ELR (cell line): ENCODE measurements around the gene KIF21B.
A peak's percentile ranks its signal among the peaks of the same experiment; 100 is the strongest.

Source experiments
- DNase-seq: peaks from one replicate; pipeline ENCODE4 v3.0.0-alpha.2; 2015; ENCODE audit warnings: low read depth

Gene KIF21B

GRCh38 chr1:201042779-201043461 is 19.4 kb upstream of the KIF21B start:
- DNase-seq = peak; percentile 74

- no peak for DNase-seq
These were observed 17.5 kb upstream of the KIF21B start for GRCh38 chr1:201041011-201041410.

- DNase-seq = no peak
These were observed 16.4 kb upstream of the KIF21B start for GRCh38 chr1:201039876-201040275.

- DNase-seq = no peak
These were observed 15.9 kb upstream of the KIF21B start for GRCh38 chr1:201039418-201039817.

DNA sequence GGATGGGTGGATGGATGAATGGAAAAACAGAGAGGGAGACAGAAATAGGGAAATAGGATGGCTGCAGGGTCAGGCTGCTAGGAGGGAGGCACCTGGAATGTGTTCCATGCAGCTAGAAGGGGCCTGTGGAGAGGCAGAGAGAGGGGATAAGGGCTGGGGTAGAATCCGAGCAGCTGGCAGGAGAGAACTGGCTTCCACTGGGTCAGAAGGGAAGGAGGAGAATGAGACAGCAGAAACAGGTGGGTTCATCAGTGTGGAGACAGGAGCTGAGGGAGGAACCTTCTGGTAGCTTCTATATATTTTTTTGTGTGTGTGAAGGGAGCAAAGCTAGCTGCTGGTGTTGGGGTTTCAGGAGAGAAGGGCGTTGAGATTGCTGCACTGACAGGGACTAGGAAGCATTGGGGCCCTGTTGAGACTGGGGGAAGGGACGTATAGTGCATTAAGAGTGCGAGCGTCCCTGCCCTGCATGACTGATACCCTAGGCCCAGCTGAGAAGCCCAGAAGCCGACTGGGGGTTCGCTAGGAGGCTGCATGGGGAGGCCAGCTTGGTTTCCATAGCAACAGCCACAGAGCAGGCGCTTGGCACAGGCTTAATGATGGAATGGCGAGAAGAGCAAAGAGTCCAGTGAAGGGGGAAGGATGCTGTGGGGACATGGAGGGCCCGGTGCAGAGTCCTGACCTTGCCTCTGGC is 14.8 kb upstream of the KIF21B start:
- no peak for DNase-seq

DNA sequence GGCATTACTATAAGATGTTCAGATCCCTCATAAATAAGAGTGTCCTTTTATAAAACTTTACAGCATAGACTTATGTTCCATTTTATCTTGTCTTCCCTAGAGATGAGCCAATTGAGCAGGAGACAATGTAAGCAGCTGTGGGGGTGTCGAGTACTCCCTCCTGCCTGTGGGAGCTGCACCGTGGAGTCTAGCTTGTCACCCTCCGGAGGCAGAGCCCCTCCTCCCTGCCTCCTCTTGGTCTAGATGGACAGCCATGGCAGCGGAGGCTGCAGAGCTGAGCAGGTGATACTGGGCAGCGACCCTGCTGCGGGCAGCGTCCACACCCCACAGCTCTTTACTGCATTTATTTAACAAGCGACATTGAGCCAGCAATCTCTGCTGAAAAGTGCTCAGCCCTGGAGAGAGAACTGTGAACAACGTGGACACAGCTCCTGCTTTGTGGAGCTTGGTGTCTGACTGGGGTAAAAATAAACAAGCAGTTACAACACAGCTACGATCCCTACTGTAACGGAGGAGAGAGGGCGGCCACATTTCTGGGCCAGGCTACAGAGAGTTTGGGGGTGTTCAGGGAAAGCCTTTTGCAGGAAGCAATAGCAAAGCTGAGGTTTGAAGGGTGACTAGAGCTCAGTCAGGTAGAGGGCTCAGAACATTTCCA is 12.8 kb upstream of the KIF21B start:
- DNase-seq = no peak

DNA sequence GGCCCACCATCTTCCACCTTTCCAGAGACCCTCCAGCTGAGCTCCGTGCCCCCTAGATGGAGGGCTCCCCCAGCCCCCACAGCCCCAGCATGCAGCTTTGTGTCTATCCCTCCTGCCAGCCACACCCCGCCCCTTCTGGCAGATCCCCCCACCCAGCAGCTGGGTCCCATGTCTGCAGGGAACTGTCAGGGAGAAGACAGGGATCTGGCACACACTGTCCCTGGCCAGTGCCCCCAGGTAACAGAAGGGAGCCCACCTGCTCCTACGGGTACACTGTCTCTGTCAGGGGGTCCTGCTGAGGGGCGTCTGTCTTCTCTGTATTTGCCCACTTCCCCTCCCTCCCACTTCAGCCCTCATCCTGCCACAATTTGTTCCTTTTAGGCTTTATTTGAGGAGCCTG is 11.2 kb upstream of the KIF21B start:
- DNase-seq = no peak

DNA sequence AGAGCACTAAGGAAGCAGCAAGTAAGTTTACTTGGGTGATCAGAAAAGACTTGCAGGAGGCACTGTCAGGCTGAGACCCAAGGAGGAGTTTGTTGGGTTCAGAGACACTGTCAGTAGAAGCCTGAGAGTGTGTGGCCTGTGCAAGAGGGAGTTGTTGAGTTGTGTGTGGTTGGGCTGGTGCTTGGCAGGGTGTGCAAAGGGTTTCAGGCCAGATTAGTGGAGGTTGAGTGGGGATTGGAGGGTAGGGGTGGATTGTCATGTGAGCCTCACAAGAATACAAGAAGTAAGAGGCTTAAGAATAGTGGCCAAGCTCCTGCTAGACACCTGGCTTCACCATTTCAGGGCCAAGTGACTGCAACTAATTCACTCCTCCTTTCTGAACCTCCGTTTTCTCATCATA is 8.9 kb upstream of the KIF21B start:
- no peak for DNase-seq

GRCh38 chr1:201028461-201028889 is 5.0 kb upstream of the KIF21B start:
- no peak for DNase-seq

GRCh38 chr1:201026836-201027235 is 3.3 kb upstream of the KIF21B start:
- DNase-seq = no peak

GRCh38 chr1:201026234-201026633 is 2.7 kb upstream of the KIF21B start:
- DNase-seq = peak; percentile 23

DNA sequence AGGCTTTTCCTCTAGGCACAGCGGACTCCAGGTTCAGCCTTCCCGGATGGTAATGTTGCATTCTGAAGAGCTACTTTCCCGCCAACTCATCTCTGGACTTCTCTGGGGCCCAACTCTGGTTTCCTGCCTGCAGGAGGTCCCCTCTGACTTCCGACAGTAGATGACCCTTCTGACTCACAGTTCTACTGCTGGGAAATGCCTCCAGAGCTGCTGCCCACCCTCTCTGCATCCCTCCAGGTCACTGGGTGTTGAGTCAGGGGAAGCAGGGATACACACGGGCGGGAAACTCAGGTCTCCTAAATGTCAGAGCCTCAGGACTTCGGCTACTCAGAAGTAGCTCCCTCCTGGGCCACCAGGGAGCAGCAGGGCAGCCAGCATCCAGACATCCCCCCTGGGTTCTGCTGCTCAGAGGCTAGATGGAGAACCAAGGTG is 2.1 kb upstream of the KIF21B start:
- DNase-seq = peak; percentile 91

DNA sequence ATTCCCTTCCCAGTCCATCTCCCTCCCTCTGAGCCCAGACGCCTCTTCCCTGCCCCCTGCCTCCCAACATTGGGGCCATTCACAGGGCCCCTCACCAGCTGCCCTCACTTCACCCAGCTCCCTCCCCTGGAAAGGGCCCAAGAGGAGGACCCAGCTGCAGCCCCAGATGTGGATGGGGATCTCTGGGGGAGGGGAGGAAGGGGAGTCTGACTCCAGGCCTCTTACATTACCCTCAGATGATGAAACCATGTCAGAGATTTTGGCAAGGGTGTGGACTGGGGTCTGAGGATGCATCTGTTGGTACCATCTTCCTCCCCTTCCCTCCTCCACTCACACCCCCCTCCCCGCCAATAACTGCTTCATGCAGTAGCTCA is 1.1 kb upstream of the KIF21B start:
- no peak for DNase-seq

DNA sequence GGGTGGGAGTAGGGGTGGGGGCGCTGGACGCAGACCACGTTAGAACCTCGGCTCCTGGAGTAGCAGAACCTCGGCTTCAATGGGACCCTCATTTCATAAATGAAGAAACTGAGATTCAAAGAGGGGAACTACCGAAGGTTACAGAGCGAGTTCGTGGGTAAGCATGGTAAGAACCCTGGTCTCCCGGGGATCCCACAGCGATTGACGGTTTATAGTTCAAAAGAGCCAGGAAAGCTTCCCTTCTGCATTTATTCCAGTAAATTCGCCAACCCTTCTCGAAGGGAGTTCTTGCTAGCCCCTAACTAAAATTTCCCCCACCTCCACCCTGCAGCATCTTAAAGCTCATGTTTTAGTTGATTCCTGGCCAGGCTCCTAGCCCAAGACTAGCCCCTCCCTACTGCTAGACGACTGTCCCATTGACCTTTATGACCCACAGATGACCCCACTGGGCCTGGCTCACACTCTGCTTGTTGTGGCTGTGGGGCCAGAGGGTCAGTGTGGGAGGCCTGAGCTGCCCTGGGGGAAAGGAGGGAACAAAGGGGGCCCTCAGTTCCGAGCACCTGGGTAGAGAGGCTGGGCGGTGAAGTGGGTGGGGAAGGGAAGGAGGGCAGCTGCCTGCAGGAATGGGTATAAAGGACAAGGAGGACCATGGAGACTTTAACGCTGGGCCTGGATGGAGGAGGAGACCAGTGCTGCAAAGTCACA is 558 bp upstream of the KIF21B start:
- no peak for DNase-seq

- peak; percentile 32 for DNase-seq
These were observed 546 bp downstream of the KIF21B start for GRCh38 chr1:201022820-201023516.

- no peak for DNase-seq
These were observed 1.1 kb downstream of the KIF21B start for GRCh38 chr1:201022493-201022819.

DNA sequence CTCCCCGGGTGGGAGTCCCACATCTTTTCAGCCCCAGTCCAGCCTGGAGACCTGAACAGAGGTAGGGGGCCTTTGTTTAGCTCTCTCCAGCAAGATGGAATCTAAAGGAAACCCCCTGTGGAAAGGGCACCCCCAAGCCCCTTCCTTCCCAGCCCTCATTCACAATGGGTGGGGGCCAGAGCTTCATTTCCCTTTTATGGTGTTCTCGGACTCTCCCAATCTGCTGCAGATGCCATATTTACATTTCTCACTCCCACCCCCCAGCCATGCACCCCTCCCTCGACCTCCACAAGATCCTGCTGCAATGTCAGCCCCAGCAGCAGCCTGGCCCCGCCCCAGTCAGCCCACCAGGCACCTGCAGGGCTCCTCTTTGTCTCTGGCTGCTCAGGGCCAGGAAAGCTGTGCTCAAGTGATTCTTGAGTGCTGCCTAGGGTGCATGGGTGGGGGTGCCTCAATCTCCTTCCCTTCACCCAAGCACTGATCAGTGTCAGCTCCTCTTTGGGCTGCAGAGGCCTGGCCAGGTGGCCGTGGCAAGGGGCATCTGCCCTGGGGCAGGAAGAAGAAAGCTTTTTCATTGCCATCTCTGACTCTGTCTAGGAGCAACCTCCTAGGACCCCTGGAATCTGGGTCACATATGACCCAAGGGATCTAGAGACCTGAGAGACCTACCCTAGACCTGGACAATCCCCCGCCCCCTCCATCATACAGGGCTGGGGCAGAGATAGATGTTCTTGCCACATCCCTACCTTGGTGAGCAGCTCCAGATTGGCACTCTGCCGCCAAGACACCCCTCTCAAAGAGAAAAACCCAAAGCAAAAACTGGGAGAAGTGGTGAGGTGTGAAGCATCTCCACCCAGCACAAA is 1.7 kb downstream of the KIF21B start:
- DNase-seq = no peak

DNA sequence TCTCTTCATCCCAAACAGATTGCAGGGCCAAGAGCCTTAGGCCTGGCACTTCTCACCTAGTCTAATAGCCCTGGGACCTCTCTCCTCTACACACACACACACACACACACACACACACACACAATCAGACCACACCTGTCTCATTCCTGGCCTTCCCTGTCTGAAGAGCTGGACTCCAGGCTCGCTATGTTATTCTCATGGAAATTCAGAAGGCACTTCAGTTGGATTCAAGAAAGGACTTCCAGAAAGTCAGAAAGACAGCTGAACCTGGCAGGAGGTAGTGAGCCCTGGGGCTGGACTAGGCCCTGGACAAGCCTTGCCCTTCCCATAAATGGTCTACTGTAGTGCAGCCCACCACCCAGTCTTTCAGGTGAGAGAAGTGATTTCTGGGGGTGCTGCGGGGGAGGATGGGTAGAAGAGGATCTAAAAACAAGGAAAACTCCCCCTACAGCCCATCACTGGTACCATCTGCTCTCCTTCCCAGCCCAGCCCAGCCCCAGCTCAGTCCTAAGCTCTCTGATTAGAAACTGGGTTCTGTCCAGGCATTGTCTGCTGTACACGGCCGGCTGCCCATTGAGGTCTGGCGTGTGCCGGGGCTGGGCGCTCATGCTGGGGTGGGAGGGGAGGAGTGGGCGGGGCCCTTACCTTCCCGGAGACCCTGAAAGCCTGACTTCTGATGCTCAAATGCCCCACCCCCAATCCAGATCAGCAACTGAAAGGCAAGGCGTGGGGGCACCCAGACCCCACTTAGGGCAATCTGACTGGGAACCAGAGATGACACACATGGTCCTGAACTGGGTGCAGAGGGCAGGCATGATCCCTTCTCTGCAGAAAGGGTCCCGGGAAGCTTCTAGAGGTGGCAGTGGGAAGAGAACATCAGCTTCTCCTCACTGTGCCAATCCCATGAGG is 2.5 kb downstream of the KIF21B start:
- peak; percentile 53 for DNase-seq

DNA sequence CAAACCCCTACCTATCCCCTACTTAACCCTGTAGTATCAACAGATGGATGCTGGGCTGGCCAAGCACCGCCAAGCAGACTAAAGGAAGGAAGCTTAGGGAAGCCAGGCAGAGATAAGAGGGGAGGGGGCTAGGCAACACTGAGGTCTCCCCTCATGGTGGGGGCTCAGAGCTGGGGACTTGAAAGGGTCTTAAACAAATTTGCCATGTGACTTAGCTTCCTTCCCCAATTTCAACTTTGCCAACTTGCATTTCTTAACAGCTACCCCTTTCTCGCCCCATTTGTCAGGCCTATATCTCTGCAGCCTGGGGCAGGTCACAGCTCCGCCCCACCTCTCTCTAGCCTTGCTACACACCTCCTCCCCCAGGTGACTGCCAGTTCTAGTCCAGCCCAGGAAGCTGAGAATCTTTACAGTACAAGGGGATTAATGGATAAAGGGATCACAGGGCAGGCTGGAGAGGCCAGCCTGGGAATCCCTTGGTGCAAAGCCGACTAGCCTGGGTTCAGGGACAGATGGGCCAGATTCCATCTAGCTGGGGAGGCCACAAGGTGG is 3.4 kb downstream of the KIF21B start:
- no peak for DNase-seq
